OCI-LY7 (cell line): Measurements from ENCODE around the gene STUM.

Experiments used
- EZH2phosphoT487 ChIP-seq: fragments of 200-600 bp; sonication (generic); IDR thresholded peaks from 2 replicates; pipeline ENCODE4 v1.6.1; 2018; ENCODE audit warnings: low read depth, borderline replicate concordance, mild to moderate bottlenecking, mixed run types, antibody characterized with exemption, low read length, moderate library complexity, mixed read lengths
- TF ChIP-seq, protein P1 (sequence below): fragments of 200-600 bp; sonication (generic); conservative IDR thresholded peaks from 2 replicates; pipeline ENCODE4 v1.5.1; 2014; ENCODE audit warnings: mild to moderate bottlenecking, antibody characterized with exemption, low read length, moderate library complexity, mixed read lengths

GRCh38 chr1:226552061-226552460 is 3.5 kb downstream of the STUM start:
- TF ChIP-seq, protein P1, sequence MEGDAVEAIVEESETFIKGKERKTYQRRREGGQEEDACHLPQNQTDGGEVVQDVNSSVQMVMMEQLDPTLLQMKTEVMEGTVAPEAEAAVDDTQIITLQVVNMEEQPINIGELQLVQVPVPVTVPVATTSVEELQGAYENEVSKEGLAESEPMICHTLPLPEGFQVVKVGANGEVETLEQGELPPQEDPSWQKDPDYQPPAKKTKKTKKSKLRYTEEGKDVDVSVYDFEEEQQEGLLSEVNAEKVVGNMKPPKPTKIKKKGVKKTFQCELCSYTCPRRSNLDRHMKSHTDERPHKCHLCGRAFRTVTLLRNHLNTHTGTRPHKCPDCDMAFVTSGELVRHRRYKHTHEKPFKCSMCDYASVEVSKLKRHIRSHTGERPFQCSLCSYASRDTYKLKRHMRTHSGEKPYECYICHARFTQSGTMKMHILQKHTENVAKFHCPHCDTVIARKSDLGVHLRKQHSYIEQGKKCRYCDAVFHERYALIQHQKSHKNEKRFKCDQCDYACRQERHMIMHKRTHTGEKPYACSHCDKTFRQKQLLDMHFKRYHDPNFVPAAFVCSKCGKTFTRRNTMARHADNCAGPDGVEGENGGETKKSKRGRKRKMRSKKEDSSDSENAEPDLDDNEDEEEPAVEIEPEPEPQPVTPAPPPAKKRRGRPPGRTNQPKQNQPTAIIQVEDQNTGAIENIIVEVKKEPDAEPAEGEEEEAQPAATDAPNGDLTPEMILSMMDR, result no peak
- TF ChIP-seq EZH2phosphoT487, result no peak
